NCI-H146 treated with DMSO at 0.1 percent for 48 hours (cell line): Measurements from ENCODE around the gene ACSM4.
"Not testable (repeated sequence)": the region's sequence is repeated elsewhere in the genome, so short reads cannot be mapped to it uniquely, and the experiment has no call there.

Experiments
- DNase-seq: peaks from one replicate; lab custom pipeline; 2025; ENCODE audit not compliant: unreplicated experiment; lab: John Stamatoyannopoulos, UW

ACSM4 gene, protein sequence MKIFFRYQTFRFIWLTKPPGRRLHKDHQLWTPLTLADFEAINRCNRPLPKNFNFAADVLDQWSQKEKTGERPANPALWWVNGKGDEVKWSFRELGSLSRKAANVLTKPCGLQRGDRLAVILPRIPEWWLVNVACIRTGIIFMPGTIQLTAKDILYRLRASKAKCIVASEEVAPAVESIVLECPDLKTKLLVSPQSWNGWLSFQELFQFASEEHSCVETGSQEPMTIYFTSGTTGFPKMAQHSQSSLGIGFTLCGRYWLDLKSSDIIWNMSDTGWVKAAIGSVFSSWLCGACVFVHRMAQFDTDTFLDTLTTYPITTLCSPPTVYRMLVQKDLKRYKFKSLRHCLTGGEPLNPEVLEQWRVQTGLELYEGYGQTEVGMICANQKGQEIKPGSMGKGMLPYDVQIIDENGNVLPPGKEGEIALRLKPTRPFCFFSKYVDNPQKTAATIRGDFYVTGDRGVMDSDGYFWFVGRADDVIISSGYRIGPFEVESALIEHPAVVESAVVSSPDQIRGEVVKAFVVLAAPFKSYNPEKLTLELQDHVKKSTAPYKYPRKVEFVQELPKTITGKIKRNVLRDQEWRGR

DNA sequence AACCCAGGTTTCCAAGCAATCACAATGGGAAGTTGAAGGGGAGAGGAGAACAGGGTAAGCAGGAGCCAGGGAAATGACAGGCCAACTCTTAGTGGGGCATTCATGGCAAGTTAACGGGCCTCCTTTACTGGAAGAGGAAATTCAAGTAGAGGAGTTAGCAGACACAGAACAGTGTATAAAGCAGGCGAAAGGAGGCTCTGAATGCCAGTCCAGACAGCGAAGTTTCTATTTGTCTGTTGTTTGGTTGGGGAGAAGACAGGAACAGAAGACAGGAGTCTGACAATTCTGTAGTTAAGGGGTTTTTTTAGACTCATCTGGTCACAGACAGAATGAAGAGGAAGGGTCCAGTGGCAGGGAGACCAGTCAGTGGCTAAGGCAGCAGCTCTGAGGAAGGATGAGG lies at the start of gene ACSM4:
Gene ACSM4, plus strand, starts transcription at position 301 of the 400 bp plus-strand sequence. CDS start 260 bp downstream, outside the sequence.
- DNase-seq: no peak

DNA sequence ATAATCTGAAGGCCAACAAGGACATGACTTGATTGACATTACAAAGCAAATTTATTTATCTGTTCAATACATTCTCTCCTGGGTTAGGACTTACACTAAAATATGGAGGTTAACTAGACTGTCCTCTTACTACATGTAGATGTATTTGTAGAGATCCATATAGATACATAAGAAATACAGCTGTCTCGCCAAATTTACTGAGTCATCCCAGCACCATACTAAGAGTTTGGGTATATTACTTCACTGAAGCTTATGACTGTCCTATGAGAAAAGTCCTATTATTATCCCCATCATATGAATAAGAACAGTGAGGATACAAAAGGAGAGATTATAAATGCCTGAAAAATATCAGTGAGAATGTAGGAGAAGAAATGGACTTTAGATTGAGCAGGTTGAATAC lies 44.8 kb upstream of the ACSM4 start:
- DNase-seq: no peak

DNA sequence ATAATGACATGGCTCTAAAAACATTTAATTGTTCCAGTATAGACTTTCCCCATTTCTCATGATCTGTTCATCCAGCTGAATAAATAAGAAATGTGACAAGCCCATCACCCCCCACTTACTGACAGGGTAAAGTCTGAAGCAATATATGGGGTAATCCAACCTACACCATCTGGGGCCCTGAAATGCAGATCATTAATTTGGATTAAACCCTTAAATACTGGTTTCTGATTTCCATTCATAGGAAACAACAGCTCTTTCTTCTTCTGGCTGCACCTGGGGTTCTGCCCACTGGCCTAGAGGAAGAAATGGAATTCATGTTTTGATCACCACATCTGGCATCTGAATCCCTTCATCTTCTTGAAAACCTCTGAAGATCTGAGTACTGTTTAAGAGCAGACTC lies 39.3 kb upstream of the ACSM4 start:
- no peak for DNase-seq

DNA sequence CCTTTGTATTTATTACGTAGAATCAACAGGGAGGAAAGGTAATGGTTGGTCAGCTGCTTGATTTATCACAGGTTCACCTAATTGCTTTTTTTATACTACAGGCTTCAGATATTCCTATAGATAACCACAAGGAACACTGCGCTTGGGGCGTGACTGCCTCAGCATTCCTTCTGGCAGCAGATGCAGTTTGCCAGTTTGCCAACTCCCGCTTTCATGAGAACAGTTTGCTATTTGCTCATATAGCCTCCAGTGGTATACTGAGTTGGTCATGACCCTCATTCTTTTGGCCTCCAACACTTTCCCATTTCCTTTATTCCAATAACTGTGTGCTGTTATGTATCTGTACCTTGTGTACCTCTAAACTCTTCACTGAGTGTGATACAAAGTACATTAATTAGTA lies 38.6 kb upstream of the ACSM4 start:
- DNase-seq: no peak

DNA sequence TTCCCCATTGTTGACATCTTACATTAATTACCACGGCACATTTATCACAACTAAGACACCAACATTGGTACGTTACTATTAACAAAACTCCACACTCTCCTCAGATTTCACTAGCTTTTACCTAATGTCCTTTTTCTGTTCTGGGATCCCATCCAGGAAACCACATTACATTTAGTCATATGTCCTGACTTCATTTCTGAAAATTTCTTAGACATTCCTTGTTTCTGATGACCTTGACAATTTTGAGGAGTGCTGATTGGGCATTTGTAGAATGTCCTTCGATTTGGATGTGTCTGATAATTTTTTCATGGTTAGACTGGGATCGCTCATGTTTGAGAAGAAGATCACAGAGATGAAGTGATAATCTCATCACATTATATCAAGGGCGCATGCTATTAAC lies 34.6 kb upstream of the ACSM4 start:
- DNase-seq: no peak

DNA sequence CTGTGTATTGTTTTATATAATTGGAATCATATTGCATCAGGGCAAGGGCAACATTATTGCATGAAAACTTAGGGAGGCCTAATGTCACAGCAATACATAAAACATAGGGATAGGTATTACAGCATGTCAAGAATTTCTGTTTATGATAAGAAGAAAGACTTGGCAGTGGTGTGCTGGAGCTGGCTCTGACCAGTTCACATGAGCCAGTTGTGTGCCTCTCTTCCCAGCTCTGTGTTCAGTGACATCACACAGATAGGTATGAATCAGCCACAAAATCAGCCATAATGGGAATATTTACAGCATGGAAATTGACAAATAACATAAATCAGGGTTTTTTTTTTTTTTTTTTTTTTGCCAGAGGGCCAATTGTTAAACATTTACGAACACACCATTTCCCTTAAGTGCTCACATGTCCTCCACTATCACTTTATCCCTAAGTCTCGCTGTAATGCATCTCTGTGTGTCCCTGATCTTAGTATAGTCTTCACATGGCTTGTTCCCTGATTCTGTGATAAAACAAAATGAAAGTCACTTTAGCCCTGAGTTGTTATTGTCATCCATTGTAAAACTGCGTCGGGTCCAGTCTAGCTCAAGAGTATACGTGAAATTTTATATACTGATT lies 31.9 kb upstream of the ACSM4 start:
- no peak for DNase-seq

DNA sequence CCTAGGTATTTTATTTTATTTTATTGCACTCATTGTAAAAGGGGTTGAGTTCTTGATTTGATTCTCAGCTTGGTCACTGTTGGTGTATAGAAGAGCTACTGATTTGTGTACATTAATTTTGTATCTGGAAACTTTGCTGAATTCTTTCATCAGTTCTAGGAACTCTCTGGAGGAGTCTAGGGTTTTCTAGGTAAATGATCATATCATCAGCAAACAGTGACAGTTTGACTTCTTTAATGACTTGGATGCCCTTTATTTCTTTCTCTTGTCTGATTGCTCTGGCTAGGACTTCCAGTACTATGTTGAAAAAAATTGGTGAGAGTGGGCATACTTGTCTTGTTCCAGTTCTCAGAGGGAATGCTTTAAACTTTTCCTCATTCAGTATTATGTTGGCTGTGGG lies 28.4 kb upstream of the ACSM4 start:
- not testable (repeated sequence) for DNase-seq

DNA sequence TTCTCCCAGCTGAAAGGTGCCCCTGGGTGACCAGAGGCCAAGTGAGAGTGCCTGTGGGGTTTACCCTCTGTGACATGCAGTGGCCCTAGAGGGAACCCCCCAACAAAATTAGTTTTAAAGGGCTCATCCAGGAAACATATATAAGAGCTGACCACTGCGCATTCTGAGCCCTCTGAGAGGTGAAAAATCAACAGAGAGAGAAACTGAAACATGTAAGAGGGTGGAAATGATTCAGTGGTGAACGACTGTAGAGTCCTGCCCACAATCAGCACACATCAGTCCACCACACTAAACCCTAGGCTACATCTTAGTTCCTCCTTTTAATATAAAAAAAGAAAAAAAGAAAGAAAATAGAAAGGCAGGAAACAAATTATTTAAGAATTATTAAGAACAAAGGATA lies 21.0 kb upstream of the ACSM4 start:
- DNase-seq: no peak

DNA sequence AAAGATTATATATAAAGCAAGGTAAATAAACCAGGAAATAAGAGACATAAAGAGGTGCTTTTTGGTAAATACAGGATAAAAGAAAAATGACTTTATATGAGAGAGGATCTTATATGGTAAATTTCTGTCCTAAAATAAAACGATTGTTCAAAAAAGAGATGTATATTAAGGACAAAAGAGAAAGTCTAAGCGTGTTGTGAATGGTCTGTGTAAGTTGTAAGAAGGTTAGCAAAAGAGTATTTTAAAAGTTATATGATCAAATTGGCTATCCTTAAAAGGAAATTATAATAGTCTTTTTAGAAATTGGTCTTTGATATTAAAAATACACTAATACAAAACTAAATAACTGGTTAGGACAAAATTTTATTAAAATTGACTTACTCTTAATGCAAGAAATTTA lies 14.1 kb upstream of the ACSM4 start:
- DNase-seq: no peak

DNA sequence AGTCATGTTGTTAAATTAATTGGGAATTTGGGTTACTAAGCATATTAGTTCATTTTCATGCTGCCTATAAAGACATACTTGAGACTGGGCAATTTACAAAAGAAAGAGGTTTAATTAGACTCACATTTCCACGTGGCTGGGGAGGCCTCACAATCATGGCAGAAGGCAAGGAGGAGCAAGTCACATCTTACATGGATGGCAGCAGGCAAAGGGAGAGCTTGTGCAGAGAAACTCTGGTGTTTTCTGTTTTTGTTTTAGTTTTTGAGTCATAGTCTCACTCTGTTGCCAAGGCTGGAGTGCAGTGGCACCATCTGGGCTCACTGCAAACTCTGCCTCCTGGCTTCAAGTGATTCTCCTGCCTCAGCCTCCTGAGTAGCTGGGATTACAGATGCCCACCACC lies 13.3 kb upstream of the ACSM4 start:
- not testable (repeated sequence) for DNase-seq

DNA sequence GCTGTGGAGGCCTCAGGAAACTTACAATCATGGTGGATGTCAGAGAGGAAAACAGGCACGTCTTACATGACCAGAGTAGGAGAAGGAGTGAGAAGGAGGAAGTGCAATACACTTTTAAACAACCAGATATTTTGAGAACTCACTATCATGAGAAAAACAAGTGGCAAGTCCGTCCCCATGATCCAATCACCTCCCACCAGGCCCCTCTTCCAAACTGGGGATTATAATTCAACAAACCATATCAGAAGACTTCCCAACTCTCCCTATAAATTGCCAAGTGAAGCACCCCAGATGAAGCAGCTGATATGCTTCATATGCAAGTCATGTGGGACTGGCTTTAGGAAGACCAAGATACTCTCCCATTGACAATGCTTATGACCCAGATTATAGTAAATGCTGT lies 11.6 kb upstream of the ACSM4 start:
- no peak for DNase-seq

DNA sequence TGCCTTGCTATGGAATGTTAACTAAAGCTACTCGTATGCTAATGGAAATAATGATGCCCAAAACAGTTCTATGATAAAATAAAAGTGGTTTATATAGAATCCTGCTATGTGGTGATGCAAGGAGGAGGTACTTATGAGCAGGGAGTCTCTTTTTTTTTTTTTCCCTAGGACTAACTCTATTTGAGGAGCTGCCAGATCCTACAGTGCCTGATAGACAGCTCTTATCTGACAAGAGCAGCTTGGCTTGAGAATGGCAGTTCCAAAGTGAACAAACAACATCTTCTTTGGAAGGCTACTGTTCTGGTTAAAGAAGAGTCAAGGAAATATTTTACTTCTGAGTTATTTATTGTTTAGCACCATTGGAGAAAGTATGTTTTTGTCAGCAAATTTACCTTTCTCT lies 10.2 kb upstream of the ACSM4 start:
- no peak for DNase-seq

DNA sequence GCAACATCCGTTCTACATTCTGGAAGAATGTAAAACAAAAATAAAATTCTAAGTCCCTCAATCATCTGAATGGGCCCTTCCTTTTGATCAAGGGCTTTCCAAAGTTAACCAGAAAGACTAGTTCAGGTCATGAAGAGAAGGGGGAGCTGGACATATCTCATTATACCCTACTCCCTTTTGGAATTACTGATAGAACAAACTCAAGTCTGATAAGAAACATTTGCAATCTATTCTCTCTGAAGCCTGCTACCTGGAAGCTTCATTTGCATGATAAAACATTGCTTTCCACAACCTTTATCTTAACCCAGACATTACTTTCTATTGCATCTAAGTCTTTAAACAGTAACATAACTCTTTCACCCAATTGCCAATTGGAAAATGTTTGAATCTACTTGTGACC lies 8.3 kb upstream of the ACSM4 start:
- DNase-seq: no peak

DNA sequence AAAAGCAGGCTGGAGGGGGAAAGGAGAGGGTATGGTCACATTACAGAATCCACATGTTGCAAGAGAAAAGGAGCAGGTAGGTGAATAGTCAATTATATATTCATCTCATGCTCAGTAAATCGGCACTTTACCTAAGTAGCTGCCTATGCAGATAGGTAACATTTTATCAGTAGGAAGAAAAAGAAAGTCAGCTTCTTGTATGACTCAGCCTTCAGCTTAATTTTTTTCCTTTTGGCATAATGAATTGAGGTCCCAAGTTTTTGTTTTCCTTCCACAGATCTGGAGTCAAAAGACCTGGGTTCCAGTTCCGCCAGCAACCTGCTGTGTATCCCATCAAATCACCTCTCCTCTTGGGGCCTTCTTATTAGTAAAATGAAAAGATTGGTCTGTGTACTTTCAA lies 6.0 kb upstream of the ACSM4 start:
- no peak for DNase-seq

DNA sequence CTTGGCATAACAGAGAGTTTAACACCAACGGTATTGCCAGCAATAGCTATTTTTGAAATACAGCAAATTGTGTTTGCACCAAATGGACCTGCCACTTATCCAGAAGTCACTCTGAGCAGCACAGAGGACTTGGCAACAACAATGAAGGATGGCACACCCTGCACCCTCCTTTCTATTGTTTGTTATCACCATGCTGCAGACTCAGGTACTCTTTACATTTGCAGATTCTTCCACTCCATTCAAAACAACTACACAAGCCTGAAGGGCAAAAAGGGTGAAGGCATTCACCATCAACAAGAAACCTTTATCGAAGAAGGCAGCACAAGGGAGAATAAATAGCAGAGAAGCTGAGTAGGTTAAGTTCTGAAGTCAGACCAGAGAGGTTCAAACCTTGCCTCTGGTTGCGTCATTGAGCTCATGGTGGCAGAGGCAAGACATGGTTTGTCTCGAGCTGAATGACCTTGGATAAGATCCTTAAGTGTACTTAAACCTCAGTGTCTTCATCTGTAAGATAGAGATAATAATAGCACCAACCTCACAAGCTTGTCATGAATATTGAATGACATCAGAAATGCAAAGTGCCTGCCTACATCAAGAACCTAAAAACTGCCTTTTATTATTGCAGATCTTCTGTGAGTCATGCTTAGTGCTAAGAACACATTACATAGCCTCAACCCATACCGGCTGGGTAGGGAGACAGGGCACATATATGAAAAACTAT lies 1.4 kb upstream of the ACSM4 start:
- DNase-seq: no peak

DNA sequence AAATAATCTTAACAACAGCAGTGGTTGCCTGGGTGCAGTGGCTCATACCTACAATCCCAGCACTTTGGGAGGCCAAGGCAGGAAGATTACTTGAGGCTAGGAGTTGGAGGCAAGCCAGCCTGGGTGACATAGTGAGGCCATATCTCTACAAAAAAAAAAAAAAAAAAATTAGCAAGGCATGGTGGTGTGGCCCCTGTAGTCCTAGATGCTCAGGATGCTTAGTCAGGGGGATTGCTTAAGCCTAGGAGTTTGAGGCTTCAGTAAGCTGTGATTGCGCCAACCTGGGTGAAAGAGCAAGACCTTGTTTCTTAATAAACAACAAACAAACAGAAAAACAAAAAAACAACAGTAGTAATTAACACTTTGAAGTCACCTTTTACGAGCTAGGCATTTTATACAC lies 642 bp upstream of the ACSM4 start:
- no peak for DNase-seq

DNA sequence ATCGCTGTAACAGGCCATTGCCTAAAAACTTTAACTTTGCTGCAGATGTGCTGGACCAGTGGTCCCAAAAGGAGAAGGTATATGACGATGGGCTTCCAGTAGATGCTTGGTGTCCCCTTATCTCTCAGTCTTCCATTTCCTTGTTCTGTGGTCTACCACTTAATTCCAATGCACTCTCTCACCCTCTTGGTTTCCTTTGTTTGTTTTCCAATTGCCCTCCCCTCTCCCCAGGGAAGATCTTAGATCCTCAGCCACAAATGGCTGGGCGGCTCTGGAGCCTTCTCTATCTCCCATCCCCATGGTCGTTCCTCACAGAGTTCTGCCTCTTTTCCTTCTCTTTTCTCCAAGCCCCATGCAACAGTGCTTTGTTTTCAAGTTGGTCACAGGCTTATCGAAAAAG lies 584 bp downstream of the ACSM4 start:
- DNase-seq: no peak

DNA sequence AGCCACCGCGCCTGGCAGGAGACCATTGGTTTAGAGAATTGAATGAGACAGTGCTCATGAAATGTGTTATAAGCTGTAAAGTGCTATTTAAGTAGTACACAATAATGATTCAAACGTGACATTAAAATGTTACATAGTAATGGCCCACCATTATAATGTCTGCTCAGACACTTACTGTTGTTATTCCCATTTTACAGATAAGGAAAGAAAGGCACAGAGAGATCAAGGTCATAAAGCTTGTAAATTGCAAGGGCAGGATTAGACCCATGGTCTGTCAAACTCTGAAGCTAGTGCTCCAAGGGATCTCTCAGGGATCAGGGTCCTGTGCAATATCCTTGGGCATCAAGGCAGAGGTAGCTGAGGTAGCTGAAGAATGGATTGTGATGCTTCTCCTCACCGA lies 6.2 kb downstream of the ACSM4 start:
- no peak for DNase-seq

DNA sequence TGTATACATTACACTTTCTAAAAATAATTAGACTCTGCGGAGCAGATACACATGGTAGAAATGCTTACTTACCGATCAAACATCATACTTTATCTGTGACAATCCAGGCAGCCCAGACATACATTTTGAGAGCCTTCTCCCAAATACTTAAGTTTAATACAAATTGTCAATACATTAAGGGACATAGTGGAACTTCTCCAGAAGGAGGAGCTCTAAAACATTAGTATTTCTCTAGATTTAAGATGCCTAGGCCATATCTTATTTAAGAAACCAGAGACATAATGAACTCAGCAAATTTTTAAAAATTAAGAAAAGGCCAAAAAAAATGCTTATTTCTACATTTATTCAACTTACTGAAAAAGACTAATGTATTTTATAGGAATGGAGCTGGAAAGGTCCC lies 16.1 kb downstream of the ACSM4 start:
- DNase-seq: no peak

DNA sequence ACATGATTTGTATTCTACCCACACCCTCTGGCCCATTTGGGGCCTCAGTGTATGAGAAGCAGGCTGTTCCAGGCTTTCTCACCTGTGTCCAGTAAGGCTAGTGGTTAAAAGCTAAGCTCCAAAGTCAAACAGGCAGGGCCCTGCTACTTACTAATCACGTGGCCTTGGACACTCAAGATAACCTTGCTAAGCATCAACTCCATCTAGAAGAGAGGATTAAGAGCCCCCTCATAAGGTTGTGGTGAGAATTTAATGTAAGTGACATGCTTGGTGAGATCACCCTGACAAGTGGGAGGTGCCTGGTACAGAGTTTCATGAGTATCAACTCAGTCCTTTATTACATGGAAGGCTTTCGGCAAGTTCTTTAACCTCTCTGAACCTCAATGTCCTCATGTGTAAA lies 17.8 kb downstream of the ACSM4 start:
- no peak for DNase-seq

DNA sequence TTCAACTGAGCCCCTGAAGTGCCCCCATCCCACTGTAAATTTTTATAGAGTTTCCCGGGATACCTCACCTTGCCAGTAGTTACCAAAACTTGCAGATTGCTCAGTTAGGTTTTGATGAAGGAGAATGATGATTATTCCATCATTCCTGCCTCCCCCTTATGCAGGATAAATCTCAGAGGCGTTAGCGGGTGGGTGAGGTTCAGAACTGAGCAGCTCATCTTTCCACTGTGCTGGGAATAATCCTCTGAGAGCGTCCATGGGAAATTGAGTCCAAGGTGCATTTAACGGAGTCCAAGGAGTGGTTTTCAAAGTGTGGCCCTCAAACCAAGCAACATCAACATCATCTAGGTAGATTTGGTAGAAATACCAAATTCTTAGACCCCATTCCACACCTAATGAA lies 18.7 kb downstream of the ACSM4 start:
- no peak for DNase-seq

DNA sequence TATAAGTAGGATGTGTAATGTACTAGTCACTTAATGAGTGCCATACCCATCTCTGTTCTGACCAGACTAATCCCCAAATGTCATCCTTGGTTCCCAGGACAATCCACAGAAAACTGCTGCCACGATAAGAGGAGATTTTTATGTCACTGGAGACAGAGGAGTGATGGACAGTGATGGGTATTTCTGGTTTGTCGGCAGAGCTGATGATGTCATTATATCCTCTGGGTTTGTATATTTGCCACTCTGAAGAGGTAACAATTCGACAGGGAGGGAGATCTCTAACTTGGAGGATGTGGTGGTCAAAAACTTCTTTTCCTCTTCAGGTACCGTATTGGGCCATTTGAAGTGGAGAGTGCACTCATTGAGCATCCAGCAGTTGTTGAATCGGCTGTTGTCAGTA lies 20.3 kb downstream of the ACSM4 start:
- DNase-seq: no peak
